ENCODE data around the gene DKC1.
"Not testable (repeated sequence)": the region's sequence is repeated elsewhere in the genome, so short reads cannot be mapped to it uniquely, and the experiment has no call there.

The DKC1 gene

DNA sequence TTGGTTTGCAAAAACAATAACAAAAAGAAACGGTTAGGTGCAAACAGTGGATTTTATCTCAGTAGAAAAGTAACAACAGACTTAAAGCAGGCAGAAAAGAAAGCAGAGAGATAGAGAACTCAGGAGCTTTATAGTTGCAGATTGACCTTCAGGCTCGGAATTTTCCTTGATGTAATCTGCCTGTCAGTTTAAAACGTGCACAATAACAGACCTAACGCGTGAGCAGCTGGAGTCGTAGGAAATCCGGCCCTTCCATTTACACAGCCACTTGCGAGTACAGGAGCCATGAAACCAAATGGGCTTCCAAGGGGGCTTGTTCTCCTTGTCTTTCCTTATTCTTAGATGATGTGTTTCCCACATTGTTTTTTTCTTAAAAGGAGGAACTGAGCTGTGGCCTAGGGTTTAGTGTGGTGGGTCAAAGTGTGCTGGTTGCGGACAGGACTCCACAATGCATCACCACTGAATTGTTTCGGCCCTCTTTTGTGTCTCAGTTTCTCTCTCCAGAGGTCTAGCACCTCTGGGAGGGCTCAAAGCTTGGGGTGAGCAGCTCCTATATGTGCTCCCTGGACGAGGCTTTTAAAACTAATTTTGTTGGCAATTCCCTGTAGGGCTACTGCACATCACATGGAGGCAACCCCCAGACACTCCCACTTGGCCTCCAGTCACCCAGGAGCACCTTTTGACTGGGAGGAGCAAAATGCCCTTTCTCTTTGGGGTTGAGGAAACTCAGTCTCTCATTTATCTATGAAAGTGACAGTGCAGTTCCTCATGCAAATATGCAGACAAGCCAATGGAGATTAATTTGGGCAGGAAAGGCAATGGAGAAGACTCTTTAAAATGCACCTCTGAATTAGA, 56.5 kb downstream of the DKC1 start:
- DNase-seq (ENCODE audit: low read depth, low spot score): no peak

DNA sequence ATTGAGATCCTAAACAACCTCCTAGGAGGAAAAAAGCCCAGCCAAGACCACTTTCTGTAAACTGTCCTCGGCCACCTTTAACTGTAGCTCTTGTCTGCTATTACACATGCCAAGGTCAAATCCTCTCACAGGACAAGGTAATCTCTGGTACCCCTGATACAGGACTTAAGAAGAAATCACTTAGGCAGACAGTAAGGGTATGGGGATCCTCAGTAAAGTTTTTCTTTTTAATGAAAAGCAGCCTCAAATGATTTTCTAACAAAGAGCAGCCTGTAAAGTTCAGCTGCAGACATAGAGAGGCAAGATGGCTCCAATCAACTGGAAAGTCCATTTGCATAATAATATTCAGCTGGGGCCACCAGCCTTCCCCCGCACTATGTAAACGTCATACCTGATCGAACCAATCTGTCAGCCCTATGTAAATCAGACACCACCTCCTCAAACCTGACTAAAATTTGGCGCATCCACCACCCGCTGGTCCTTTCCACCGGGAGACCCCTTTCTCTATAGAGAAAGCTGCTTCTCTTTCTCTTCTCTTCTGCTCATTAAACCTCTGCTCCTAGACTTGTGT, 57.2 kb downstream of the DKC1 start:
- no peak for DNase-seq (ENCODE audit: low read depth, low spot score)

DNA sequence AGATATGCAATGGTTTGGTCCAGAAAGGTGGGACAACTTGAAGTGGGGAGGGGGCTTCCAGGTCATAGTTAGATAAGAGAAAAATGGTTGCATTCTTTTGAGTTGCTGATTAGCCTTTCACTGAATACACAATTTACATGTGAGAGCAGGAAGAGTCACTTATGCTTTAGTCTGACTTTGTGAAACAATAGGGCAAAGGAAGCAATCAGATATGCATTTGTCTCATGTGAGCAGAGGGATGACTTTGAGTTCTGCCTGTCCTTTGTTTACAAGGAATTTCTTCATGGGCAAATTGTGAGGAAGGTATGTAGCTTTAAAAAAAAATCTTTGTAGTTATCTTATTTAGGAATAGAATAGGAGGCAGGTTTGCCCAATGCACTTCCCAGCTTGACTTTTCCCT, 58.9 kb downstream of the DKC1 start:
- DNase-seq (ENCODE audit: low read depth, low spot score): no peak

DNA sequence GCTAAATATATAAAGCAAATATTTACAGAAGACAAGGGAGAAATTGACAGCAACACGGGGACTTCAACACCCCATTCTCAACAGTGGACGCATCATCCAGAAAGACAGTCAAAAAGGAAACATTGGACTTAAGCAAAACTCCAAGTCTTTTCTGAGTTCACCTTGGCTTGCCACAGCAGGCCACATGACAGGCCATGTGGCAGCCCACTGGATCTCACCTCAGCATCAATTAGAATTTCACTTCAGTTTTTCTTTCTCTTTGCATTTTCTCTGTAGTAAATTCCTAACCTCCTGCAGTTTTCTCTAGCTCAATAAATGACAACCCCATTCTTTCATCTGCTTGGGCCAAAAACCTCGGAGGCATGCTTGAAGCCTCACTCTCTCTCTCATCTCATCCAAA, 59.4 kb downstream of the DKC1 start:
- DNase-seq (ENCODE audit: low read depth, low spot score): no peak

DNA sequence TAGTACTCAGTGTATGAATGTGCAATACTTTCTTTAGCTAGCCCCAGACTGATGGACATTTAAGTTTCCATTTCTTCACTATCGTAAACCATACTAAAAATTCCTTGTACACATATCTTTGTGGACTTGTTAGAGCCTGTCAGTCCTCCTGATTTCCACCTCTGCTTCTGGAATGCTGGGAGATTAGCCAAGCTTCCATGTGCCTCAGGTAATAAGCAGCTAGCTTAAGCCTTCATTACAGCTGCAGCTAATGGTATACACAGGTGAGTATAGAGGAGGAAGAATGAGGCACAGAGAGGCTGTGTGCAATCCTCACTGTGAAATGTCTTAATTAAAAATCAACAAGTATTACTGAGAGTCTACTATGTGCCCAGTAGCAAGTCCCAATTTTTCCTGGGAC, 62.0 kb downstream of the DKC1 start:
- DNase-seq (ENCODE audit: low read depth, low spot score): no peak

DNA sequence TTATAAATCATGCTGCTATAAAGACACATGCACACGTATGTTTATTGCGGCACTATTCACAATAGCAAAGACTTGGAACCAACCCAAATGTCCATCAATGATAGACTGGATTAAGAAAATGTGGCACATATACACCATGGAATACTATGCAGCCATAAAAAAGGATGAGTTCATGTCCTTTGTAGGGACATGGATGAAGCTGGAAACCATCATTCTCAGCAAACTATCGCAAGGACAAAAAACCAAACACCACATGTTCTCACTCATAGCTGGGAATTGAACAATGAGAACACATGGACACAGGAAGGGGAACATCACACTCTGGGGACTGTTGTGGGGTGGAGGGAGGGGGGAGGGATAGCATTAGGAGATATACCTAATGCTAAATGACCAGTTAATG, 62.9 kb downstream of the DKC1 start:
- DNase-seq (ENCODE audit: low read depth, low spot score): not testable (repeated sequence)

Measured in activated CD4-positive, CD25-positive, alpha-beta regulatory T cell treated with anti-CD3 and anti-CD28 coated beads, Interleukin-2, amount 50 U/mL, for 16 hours (primary cell).